Measurements from ENCODE around the gene DIPK1C. TPM values are rescaled to one million over a fixed set of nuclear protein-coding genes. Genes with fewer than 3 reads are reported as not detected.

Gene DIPK1C
- total and polyA plus RNA-seq, 9 of the 15 experiments (the other 6 are each of a cell fraction or from before 2014, with no cell fraction given): 0.04 to 0.32 (median 0.15) TPM; not detected in 2

DNA sequence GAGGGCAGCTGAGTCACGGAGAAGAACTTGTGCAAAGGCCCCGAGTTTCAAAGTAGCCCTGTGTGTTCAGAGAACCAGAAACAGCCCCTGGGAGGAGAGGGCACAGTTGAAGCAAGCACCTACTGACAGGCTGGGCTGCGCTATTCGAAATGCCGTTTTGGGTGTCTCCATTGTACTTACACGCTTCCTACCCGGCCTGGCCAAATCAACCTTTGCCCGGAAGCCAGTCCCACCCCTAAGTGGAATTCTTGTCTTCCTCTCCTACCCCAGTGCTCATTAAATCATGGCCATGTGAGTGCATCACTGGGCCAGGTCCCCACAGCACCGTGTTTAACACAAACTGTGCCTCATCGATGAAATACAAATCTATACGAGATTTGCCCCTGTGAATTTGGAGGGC, 6.0 kb downstream of the DIPK1C start:
- H3K9me3 ChIP-seq (replicated peaks; ENCODE audit: control insufficient read depth, insufficient read depth, low read depth, low read length): no peaks in the 10 kb centered on the region
- H2AFZ ChIP-seq (ENCODE audit: low read depth, low read length): no peak overlapping the region
- BruUV-seq (replicated peaks): no TSS peak
- no peak overlapping the region for H3K27ac ChIP-seq (ENCODE audit: extremely low read depth, low read depth, low read length)
- no peak for TF ChIP-seq ARNT (IDR thresholded peaks at IDR 0.05)
- DNase-seq (ENCODE audit: extremely low read depth in 1 of 4, low spot score in 3 of 4) (no peak), FAIRE-seq (no peak), ATAC-seq (no peak)
- no peaks in the 10 kb centered on the region for H3K79me2 ChIP-seq (ENCODE audit: control insufficient read depth, insufficient read depth, low read length)
- no peaks in the 10 kb centered on the region for H3K36me3 ChIP-seq (ENCODE audit: control insufficient read depth, insufficient read depth, low read length)
- ChIA-PET CTCF (ENCODE audit: low intra/inter-chr PET ratio) (no interaction called here), POLR2A (no interaction called here)
- H4K20me1 ChIP-seq (replicated peaks; ENCODE audit: control insufficient read depth, insufficient read depth, low read length): no peaks in the 10 kb centered on the region; the same call in 1 of the 2 replicates
- H3K4me2 ChIP-seq (ENCODE audit: insufficient read depth, low read length): no peak overlapping the region
- WGBS (ENCODE audit: insufficient coverage, low coverage, missing lambda C conversion rate): under 1% methylated on average over 10 of the region's 11 CpGs
- H3K4me3 ChIP-seq: no peak overlapping the region
- peaks cover 0 to 8% of the 10 kb centered on the region in 2 experiments; a peak in 1 of 5 replicates for H3K4me1 ChIP-seq (replicated peaks in 1 of 2; ENCODE audit: control insufficient read depth in 2 of 2, insufficient read depth in 2 of 2, low read length in 2 of 2)
- in situ Hi-C loops (cut with MboI): no loop called here
- no peak overlapping the region for H3K9ac ChIP-seq (ENCODE audit: insufficient read depth in 1 of 2, low read depth in 2 of 2, low read length in 2 of 2)
- peaks cover 22 to 71% of the 10 kb centered on the region in 2 experiments; a peak in 4 of 5 replicates for H3K27me3 ChIP-seq (ENCODE audit: control insufficient read depth in 2 of 2, insufficient read depth in 2 of 2, low read length in 2 of 2)
- H3K9me1 ChIP-seq (ENCODE audit: control insufficient read depth, insufficient read depth, low read length): no peaks in the 10 kb centered on the region
- intact Hi-C loops (cut with micrococcal nuclease): no loop called here

DNA sequence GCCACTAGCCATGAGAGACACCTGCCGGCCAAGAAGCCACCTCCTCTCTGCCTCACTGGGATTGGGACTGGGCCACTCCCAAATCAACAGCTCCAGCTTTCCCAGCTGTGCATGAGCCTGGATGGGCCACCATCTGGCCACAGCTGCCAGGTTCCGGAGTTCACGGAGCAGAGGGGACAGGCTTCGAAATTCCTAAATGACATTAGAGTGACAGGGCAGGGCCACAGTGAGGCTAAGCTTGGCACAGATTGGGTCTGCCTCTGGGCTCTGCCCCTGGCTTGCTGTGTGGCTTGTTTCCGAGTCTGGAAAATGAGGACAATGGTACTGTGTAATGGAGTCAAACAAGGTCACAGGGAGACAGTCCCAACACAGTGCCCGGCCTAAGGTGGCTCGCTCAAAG, 6.5 kb downstream of the DIPK1C start:
- Histone ChIP-seq H3K4me1 (replicated peaks in 1 of 2; ENCODE audit: control insufficient read depth in 2 of 2, insufficient read depth in 2 of 2, low read length in 2 of 2) (peaks cover 0 to 8% of the 10 kb centered on the region in 2 experiments; a peak in 1 of 5 replicates), H3K4me3 (no peak overlapping the region), H3K9me3 (replicated peaks; ENCODE audit: control insufficient read depth, insufficient read depth, low read depth, low read length) (no peaks in the 10 kb centered on the region), H3K9me1 (ENCODE audit: control insufficient read depth, insufficient read depth, low read length) (no peaks in the 10 kb centered on the region), H3K9ac (ENCODE audit: insufficient read depth in 1 of 2, low read depth in 2 of 2, low read length in 2 of 2) (no peak overlapping the region), H3K4me2 (ENCODE audit: insufficient read depth, low read length) (no peak overlapping the region), H3K36me3 (ENCODE audit: control insufficient read depth, insufficient read depth, low read length) (no peaks in the 10 kb centered on the region), H2AFZ (ENCODE audit: low read depth, low read length) (no peak overlapping the region), H4K20me1 (replicated peaks; ENCODE audit: control insufficient read depth, insufficient read depth, low read length) (no peaks in the 10 kb centered on the region; the same call in 1 of the 2 replicates), H3K27me3 (ENCODE audit: control insufficient read depth in 2 of 2, insufficient read depth in 2 of 2, low read length in 2 of 2) (peaks cover 27 to 76% of the 10 kb centered on the region in 2 experiments), H3K27ac (ENCODE audit: extremely low read depth, low read depth, low read length) (no peak overlapping the region), H3K79me2 (ENCODE audit: control insufficient read depth, insufficient read depth, low read length) (no peaks in the 10 kb centered on the region)
- no peak for ATAC-seq
- DNase-seq (ENCODE audit: extremely low read depth in 1 of 4, low spot score in 3 of 4): no peak
- intact Hi-C loops (cut with micrococcal nuclease) (no loop called here), in situ Hi-C loops (cut with MboI) (no loop called here)
- FAIRE-seq: no peak
- ChIA-PET POLR2A (no interaction called here), CTCF (ENCODE audit: low intra/inter-chr PET ratio) (no interaction called here)
- no TSS peak for BruUV-seq (replicated peaks)
- WGBS (ENCODE audit: insufficient coverage, low coverage, missing lambda C conversion rate): 2% methylated on average over 7 of the region's 7 CpGs
- TF ChIP-seq DNMT1 (IDR thresholded peaks at IDR 0.05) (no peak), THAP12 (CRISPR knock-in tag; IDR thresholded peaks at IDR 0.05) (no peak), ELF1 (tag; IDR thresholded peaks at IDR 0.05) (no peak), NR2C2 (CRISPR knock-in tag; IDR thresholded peaks at IDR 0.05) (no peak), NR2C2 (tag; IDR thresholded peaks at IDR 0.05) (no peak), ZEB2 (IDR thresholded peaks at IDR 0.05) (no peak), ETS1 (conservative IDR thresholded peaks at IDR 0.05; ENCODE audit: control insufficient read depth, low read depth, low read length) (no peak), DLX4 (CRISPR knock-in tag; IDR thresholded peaks at IDR 0.05) (no peak), CSDE1 (IDR thresholded peaks at IDR 0.05) (no peak), PRMT5 (CRISPR knock-in tag; IDR thresholded peaks at IDR 0.05) (no peak), BDP1 (IDR thresholded peaks at IDR 0.05; ENCODE audit: insufficient read depth, insufficient read length) (no peak), DMBX1 (CRISPR knock-in tag; IDR thresholded peaks at IDR 0.05; ENCODE audit: borderline replicate concordance) (no peak)
